ENCODE measurements around the gene OSBPL3.

OSBPL3 gene

GRCh38 chr7:24939416-24939815 lies 40.6 kb downstream of the OSBPL3 start:
- peak; percentile 67 for DNase-seq (ENCODE audit: low read depth)
- no peak overlapping the region for H3K4me3 ChIP-seq (ENCODE audit: low read depth, low read length)
- TF ChIP-seq MAX (IDR thresholded peaks at IDR 0.05; ENCODE audit: low read depth, low read length) (no peak), CTCF (IDR thresholded peaks at IDR 0.05; ENCODE audit: low read depth, low read length) (no peak), POLR2A (IDR thresholded peaks at IDR 0.05; ENCODE audit: extremely low read depth, insufficient read length) (no peak), MYC (IDR thresholded peaks at IDR 0.05; ENCODE audit: low read depth, low read length) (no peak)

GRCh38 chr7:24936121-24936824 lies 43.7 kb downstream of the OSBPL3 start:
- no peak for DNase-seq (ENCODE audit: low read depth)
- no peak for TF ChIP-seq POLR2A (IDR thresholded peaks at IDR 0.05; ENCODE audit: extremely low read depth, insufficient read length)
- no peak for TF ChIP-seq MYC (IDR thresholded peaks at IDR 0.05; ENCODE audit: low read depth, low read length)
- no peak for TF ChIP-seq MAX (IDR thresholded peaks at IDR 0.05; ENCODE audit: low read depth, low read length)
- no peak for TF ChIP-seq CTCF (IDR thresholded peaks at IDR 0.05; ENCODE audit: low read depth, low read length)
- H3K4me3 ChIP-seq (ENCODE audit: low read depth, low read length) = no peak overlapping the region

GRCh38 chr7:24933298-24933697 lies 46.7 kb downstream of the OSBPL3 start:
- H3K4me3 ChIP-seq (ENCODE audit: low read depth, low read length) = no peak overlapping the region
- no peak for DNase-seq (ENCODE audit: low read depth)
- TF ChIP-seq CTCF (IDR thresholded peaks at IDR 0.05; ENCODE audit: low read depth, low read length) = no peak
- no peak for TF ChIP-seq POLR2A (IDR thresholded peaks at IDR 0.05; ENCODE audit: extremely low read depth, insufficient read length)
- no peak for TF ChIP-seq MAX (IDR thresholded peaks at IDR 0.05; ENCODE audit: low read depth, low read length)
- no peak for TF ChIP-seq MYC (IDR thresholded peaks at IDR 0.05; ENCODE audit: low read depth, low read length)

GRCh38 chr7:24932815-24933214 lies 47.2 kb downstream of the OSBPL3 start:
- no peak for DNase-seq (ENCODE audit: low read depth)
- H3K4me3 ChIP-seq (ENCODE audit: low read depth, low read length) = no peak overlapping the region
- no peak for TF ChIP-seq POLR2A (IDR thresholded peaks at IDR 0.05; ENCODE audit: extremely low read depth, insufficient read length)
- no peak for TF ChIP-seq MYC (IDR thresholded peaks at IDR 0.05; ENCODE audit: low read depth, low read length)
- no peak for TF ChIP-seq CTCF (IDR thresholded peaks at IDR 0.05; ENCODE audit: low read depth, low read length)
- no peak for TF ChIP-seq MAX (IDR thresholded peaks at IDR 0.05; ENCODE audit: low read depth, low read length)

- TF ChIP-seq CTCF (IDR thresholded peaks at IDR 0.05; ENCODE audit: low read depth, low read length) (no peak), MAX (IDR thresholded peaks at IDR 0.05; ENCODE audit: low read depth, low read length) (no peak), POLR2A (IDR thresholded peaks at IDR 0.05; ENCODE audit: extremely low read depth, insufficient read length) (no peak), MYC (IDR thresholded peaks at IDR 0.05; ENCODE audit: low read depth, low read length) (no peak)
- DNase-seq (ENCODE audit: low read depth) = no peak
- no peak overlapping the region for H3K4me3 ChIP-seq (ENCODE audit: low read depth, low read length)
These were observed 47.6 kb downstream of the OSBPL3 start for GRCh38 chr7:24932389-24932788.
